HEK293 (cell line): ENCODE data around the gene LRP1B.

ENCODE experiments used
- CTCF ChIP-seq: fragments of 450-650 bp; formaldehyde crosslinking; IDR thresholded peaks from 2 replicates; pipeline ENCODE4 v1.5.1; 2016; ENCODE audit warnings: missing biosample characterization, missing genetic modification characterization
- KLF9 ChIP-seq: fragments of 450-650 bp; formaldehyde crosslinking; IDR thresholded peaks from 2 replicates; pipeline ENCODE4 v1.5.1; 2016; ENCODE audit warnings: missing biosample characterization, missing genetic modification characterization, low read depth
- MYNN ChIP-seq: fragments of 450-650 bp; formaldehyde crosslinking; IDR thresholded peaks from 2 replicates; pipeline ENCODE4 v1.5.1; 2016; ENCODE audit warnings: missing biosample characterization, missing genetic modification characterization, borderline replicate concordance
- SALL2 ChIP-seq: fragments of 450-650 bp; formaldehyde crosslinking; IDR thresholded peaks from 2 replicates; pipeline ENCODE4 v1.5.0; 2017; ENCODE audit warnings: missing biosample characterization, mild to moderate bottlenecking, missing genetic modification characterization, borderline replicate concordance
- TCF7L2 ChIP-seq: IDR thresholded peaks from 2 replicates; pipeline ENCODE4 v1.6.1; 2011; ENCODE audit warnings: low read depth, mild to moderate bottlenecking, inconsistent platforms, low read length, moderate library complexity, borderline replicate concordance
- ZNF121 ChIP-seq: fragments of 450-650 bp; formaldehyde crosslinking; IDR thresholded peaks from 2 replicates; pipeline ENCODE4 v1.5.1; 2016; ENCODE audit warnings: missing biosample characterization, missing genetic modification characterization
- ZNF24 ChIP-seq: fragments of 450-650 bp; formaldehyde crosslinking; IDR thresholded peaks from 2 replicates; pipeline ENCODE4 v1.5.1; 2016; ENCODE audit warnings: missing biosample characterization, missing genetic modification characterization
- ZNF274 ChIP-seq, 2 experiments: fragments of 200-500 bp in 1 of 2; fragments of 450-650 bp in 1 of 2; sonication (Bioruptor generic) in 1 of 2; formaldehyde crosslinking in 1 of 2; IDR thresholded peaks; 2 replicates each; pipeline versions ENCODE4 v1.5.1 to v1.6.1; 2014 to 2016; ENCODE audit warnings: borderline replicate concordance in 1 of 2, inconsistent platforms in 1 of 2, low read length in 1 of 2, missing biosample characterization in 1 of 2, missing genetic modification characterization in 1 of 2
- ZNF335 ChIP-seq: fragments of 450-650 bp; formaldehyde crosslinking; conservative IDR thresholded peaks from 2 replicates; pipeline ENCODE4 v1.5.1; 2016; ENCODE audit warnings: missing biosample characterization, missing genetic modification characterization
- ZNF510 ChIP-seq: fragments of 450-650 bp; formaldehyde crosslinking; IDR thresholded peaks from 2 replicates; pipeline ENCODE4 v1.5.1; 2018; ENCODE audit warnings: mild to moderate bottlenecking, missing genetic modification characterization, missing biosample characterization; ENCODE audit not compliant: insufficient replicate concordance
- ZNF513 ChIP-seq: fragments of 450-650 bp; IDR thresholded peaks from 2 replicates; pipeline ENCODE4 v1.5.1; 2018; ENCODE audit warnings: missing biosample characterization, missing genetic modification characterization
- ZNF621 ChIP-seq: fragments of 450-650 bp; formaldehyde crosslinking; IDR thresholded peaks from 2 replicates; pipeline ENCODE4 v1.5.1; 2017; ENCODE audit warnings: missing biosample characterization, missing genetic modification characterization
- ZNF660 ChIP-seq: fragments of 450-650 bp; IDR thresholded peaks from 2 replicates; pipeline ENCODE4 v1.5.1; 2018; ENCODE audit warnings: missing biosample characterization, mild to moderate bottlenecking, missing genetic modification characterization

GRCh38 chr2:140737006-140737405 lies 1393.8 kb downstream of the LRP1B start:
- TF ChIP-seq ZNF24 (tag by site-specific recombination) (no peak), CTCF (no peak), MYNN (tag by site-specific recombination) (no peak), ZNF274 (IDR thresholded peaks at IDR 0.05; ENCODE audit: low read length) (no peak), ZNF274 (tag by site-specific recombination; IDR thresholded peaks at IDR 0.05; ENCODE audit: borderline replicate concordance) (no peak), ZNF121 (tag by site-specific recombination) (no peak), ZNF660 (tag by site-specific recombination) (no peak), ZNF621 (no peak), ZNF335 (tag by site-specific recombination) (no peak), TCF7L2 (no peak), ZNF510 (tag by site-specific recombination) (no peak), ZNF513 (tag by site-specific recombination) (no peak), SALL2 (no peak), KLF9 (tag by site-specific recombination) (no peak)
